A204.1 (cell line): Measurements from ENCODE around the gene VIT.

Experiments used
- FAIRE-seq: peaks from 2 replicates; lab custom pipeline; 2012; peaks lifted over from hg19 to GRCh38; lab: Jason Lieb, UNC

VIT gene

GRCh38 chr2:36711741-36712314 is 15.3 kb downstream of the VIT start:
- no peak for FAIRE-seq

- FAIRE-seq: no peak
These were observed 16.8 kb downstream of the VIT start for GRCh38 chr2:36713310-36713709.

GRCh38 chr2:36716111-36716510 is 19.6 kb downstream of the VIT start:
- no peak for FAIRE-seq

GRCh38 chr2:36717603-36718266 is 21.2 kb downstream of the VIT start:
- FAIRE-seq: no peak

- FAIRE-seq: no peak
These were observed 31.0 kb downstream of the VIT start for GRCh38 chr2:36727550-36727949.

- FAIRE-seq: no peak
These were observed 32.6 kb downstream of the VIT start for GRCh38 chr2:36729067-36729466.

- no peak for FAIRE-seq
These were observed 35.6 kb downstream of the VIT start for GRCh38 chr2:36731941-36732672.

- FAIRE-seq: no peak
These were observed 36.1 kb downstream of the VIT start for GRCh38 chr2:36732673-36733036.

GRCh38 chr2:36733215-36733614 is 36.7 kb downstream of the VIT start:
- FAIRE-seq: no peak

- FAIRE-seq: no peak
These were observed 37.8 kb downstream of the VIT start for GRCh38 chr2:36734304-36734703.

GRCh38 chr2:36737131-36737750 is 40.7 kb downstream of the VIT start:
- no peak for FAIRE-seq

GRCh38 chr2:36740061-36740460 is 43.6 kb downstream of the VIT start:
- FAIRE-seq: no peak

- FAIRE-seq: no peak
These were observed 44.8 kb downstream of the VIT start for GRCh38 chr2:36741188-36741837.

GRCh38 chr2:36743954-36744353 is 47.4 kb downstream of the VIT start:
- FAIRE-seq: no peak

GRCh38 chr2:36748166-36748565 is 51.7 kb downstream of the VIT start:
- no peak for FAIRE-seq

GRCh38 chr2:36750101-36750500 is 53.6 kb downstream of the VIT start:
- FAIRE-seq: no peak

GRCh38 chr2:36753706-36754221 is 57.3 kb downstream of the VIT start:
- no peak for FAIRE-seq

GRCh38 chr2:36754578-36754977 is 58.1 kb downstream of the VIT start:
- no peak for FAIRE-seq

GRCh38 chr2:36756438-36756837 is 59.9 kb downstream of the VIT start:
- FAIRE-seq: no peak

GRCh38 chr2:36762764-36763490 is 66.4 kb downstream of the VIT start:
- no peak for FAIRE-seq

- no peak for FAIRE-seq
These were observed 72.6 kb downstream of the VIT start for GRCh38 chr2:36769106-36769505.
